H1 (cell line): ENCODE measurements around the gene SHC3.

Experiments used
- POLR2A ChIP-seq, 2 experiments: IDR thresholded peaks; 1 replicate in 1 of 2; 2 replicates in 1 of 2; pipeline ENCODE4 v1.6.1; 2011; ENCODE audit warnings: low read depth in 2 of 2, low read length in 2 of 2, mild to moderate bottlenecking in 2 of 2; ENCODE audit errors: control extremely low read depth in 1 of 2
- POLR2AphosphoS5 ChIP-seq: IDR thresholded peaks from 2 replicates; pipeline ENCODE4 v1.6.1; 2011; ENCODE audit warnings: low read depth, low read length
- SUZ12 ChIP-seq: fragments of 200-600 bp; sonication (generic); IDR thresholded peaks from 2 replicates; pipeline ENCODE4 v1.6.1; 2012; ENCODE audit warnings: mild to moderate bottlenecking, inconsistent platforms, low read length, moderate library complexity, mixed read lengths

DNA sequence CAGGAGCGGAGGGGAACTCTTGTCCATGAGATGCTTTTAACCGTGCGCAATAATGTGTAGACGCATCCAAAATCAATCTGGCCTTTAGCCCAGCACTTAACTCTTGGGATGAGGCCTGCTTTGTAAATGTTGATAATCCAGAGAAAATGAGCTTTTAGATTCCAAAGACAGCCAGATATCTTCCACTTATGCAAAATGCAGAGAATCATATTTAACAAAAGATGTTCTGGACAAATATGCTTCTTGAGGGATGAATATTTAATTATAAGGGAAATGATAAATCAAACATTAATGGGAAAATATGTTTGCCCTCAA lies 181.7 kb downstream of the SHC3 start:
- no peak for TF ChIP-seq POLR2A (IDR thresholded peaks at IDR 0.05; ENCODE audit: control extremely low read depth in 1 of 2, low read depth in 2 of 2, low read length in 2 of 2)
- no peak for TF ChIP-seq SUZ12
- TF ChIP-seq POLR2AphosphoS5, result no peak
